Stimulated activated CD8-positive, alpha-beta memory T cell treated with anti-CD3 and anti-CD28 coated beads, Interleukin-12 subunit alpha, Interleukin-12 subunit beta, amount 100 ng/mL, for 1 hour (primary cell): ENCODE data around the gene OR52E4.

Source experiments
- DNase-seq: peaks from one replicate; pipeline ENCODE4 v3.0.0-alpha.2; 2020; ENCODE audit warnings: low read depth

Gene OR52E4

DNA sequence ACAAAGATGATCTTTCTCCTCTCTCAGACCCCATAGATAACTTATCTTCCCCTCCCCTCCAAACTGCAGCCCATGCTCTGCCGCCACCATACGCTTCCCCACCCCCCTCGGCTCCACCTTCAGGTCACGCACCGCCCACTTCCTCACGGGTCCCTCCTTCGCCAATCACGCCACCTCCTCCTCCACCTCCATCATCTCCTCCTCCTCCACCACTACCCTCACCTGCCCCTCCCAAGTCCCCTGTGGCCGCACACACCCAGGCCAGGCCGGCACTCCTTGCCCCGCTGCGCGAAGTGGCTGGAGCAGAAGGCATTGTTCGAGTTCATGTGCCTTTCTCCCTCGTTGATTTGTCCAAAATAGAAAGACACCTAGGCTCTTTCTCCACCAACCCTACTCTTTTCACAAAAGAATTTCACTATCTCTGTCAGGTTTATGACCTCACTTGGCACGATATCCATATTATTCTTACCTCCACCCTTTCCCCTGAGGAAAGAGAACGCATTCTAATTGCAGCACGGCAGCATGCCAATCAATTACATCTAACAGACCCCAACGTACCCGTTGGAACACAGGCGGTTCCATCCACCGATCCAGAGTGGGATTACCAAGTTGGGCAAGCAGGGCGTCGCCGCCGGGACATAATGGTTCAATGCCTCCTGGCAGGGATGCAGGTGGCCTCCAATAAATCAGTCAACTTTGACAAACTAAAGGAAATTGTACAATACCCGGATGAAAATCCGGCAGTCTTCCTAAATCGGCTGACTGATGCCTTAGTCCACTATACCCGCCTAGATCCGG lies 49.3 kb downstream of the OR52E4 start:
- no peak for DNase-seq

DNA sequence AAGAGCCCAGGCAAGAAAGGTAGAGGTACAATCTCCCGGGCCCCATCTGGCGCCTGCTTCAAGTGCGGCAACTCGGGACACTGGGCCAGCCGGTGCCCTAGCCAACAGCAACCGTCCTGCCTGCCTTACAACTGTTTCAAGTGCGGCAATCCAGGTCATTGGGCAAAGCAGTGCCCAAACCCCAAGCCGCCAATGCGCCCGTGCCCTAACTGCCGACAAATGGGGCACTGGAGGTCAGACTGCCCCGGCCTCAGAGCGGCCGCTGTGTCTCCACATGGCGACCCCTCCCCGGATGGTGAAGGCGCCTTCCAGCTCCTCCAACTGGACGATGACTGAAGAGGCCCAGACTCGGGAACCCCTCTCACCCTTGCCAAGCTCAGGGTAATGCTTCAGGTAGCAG lies 50.2 kb downstream of the OR52E4 start:
- DNase-seq = no peak

- DNase-seq = no peak
These were observed 50.6 kb downstream of the OR52E4 start for GRCh38 chr11:5931061-5931460.

- no peak for DNase-seq
These were observed 52.2 kb downstream of the OR52E4 start for GRCh38 chr11:5932671-5933070.

DNA sequence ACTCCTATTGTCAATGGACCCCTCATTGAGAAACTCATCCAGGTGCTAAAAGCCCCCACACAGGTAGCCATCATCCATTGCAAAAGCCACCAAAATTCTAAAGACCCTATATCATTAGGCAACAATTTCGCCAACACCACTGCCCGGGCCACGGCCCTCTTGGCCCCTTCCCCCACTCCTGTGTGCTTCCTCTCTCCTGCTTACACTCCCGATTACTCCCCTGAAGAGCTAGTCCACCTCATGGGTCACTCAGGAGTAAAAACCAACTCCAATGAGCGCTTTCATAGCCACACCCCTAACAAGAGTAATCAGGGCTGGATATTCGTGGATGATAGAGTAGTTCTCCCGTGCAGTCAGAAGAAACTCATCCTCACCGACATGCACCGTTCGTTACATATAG lies 52.7 kb downstream of the OR52E4 start:
- no peak for DNase-seq
